Stimulated activated memory B cell treated with anti-CD40 and anti-IgM and Interleukin-4, amounts not matched to agents 10 μg/mL and 1 μg/mL and 100 μg/mL, for 72 hours (primary cell): ENCODE data around the gene ARHGAP8.

ENCODE experiments used
- ATAC-seq: fragments of 150-1000 bp; cut with Tn5 transposase; 2 replicates; pipeline ENCODE4 v1.10.0; 2021
- H3K27ac Mint-ChIP-seq: one replicate; pipeline ENCODE4 v1.8.0; 2022; ENCODE audit warnings: mild to moderate bottlenecking, mixed read lengths
- H3K27me3 Mint-ChIP-seq: one replicate; pipeline ENCODE4 v1.8.0; 2022; ENCODE audit warnings: mixed read lengths
- H3K36me3 Mint-ChIP-seq: one replicate; pipeline ENCODE4 v1.8.0; 2022; ENCODE audit warnings: mixed read lengths
- H3K4me1 Mint-ChIP-seq: one replicate; pipeline ENCODE4 v1.8.0; 2022; ENCODE audit warnings: mixed read lengths
- H3K4me3 Mint-ChIP-seq: one replicate; pipeline ENCODE4 v1.8.0; 2022; ENCODE audit warnings: mild to moderate bottlenecking, moderate library complexity, mixed read lengths
- H3K9me3 Mint-ChIP-seq: one replicate; pipeline ENCODE4 v1.8.0; 2022; ENCODE audit warnings: mixed read lengths

The ARHGAP8 gene

GRCh38 chr22:44876921-44877320 lies 124.5 kb downstream of the ARHGAP8 start:
- H3K9me3 Mint-ChIP-seq: peaks cover 12% of the 10 kb centered on the region

GRCh38 chr22:44878483-44879300 lies 126.3 kb downstream of the ARHGAP8 start:
- H3K4me3 Mint-ChIP-seq: no peak overlapping the region
- no peaks in the 10 kb centered on the region for H3K4me1 Mint-ChIP-seq
- H3K36me3 Mint-ChIP-seq: peaks cover 6% of the 10 kb centered on the region

More at GRCh38 chr22:44876921-44877320, 124.5 kb downstream of the ARHGAP8 start:
- peaks cover 6% of the 10 kb centered on the region for H3K36me3 Mint-ChIP-seq
- ATAC-seq: no peak
- H3K27ac Mint-ChIP-seq: no peak overlapping the region
- no peaks in the 10 kb centered on the region for H3K4me1 Mint-ChIP-seq
- peaks cover 16% of the 10 kb centered on the region for H3K27me3 Mint-ChIP-seq
- H3K4me3 Mint-ChIP-seq: no peak overlapping the region

GRCh38 chr22:44879301-44879680 lies 126.9 kb downstream of the ARHGAP8 start:
- Mint-ChIP-seq H3K36me3 (peaks cover 6% of the 10 kb centered on the region), H3K27ac (no peak overlapping the region), H3K4me3 (no peak overlapping the region), H3K9me3 (peaks cover 8% of the 10 kb centered on the region), H3K4me1 (no peaks in the 10 kb centered on the region), H3K27me3 (peaks cover 16% of the 10 kb centered on the region)
- ATAC-seq: peak; percentile 10

More at GRCh38 chr22:44878483-44879300, 126.3 kb downstream of the ARHGAP8 start:
- no peak for ATAC-seq
- peaks cover 10% of the 10 kb centered on the region for H3K9me3 Mint-ChIP-seq
- peaks cover 16% of the 10 kb centered on the region for H3K27me3 Mint-ChIP-seq
- H3K27ac Mint-ChIP-seq: no peak overlapping the region

DNA sequence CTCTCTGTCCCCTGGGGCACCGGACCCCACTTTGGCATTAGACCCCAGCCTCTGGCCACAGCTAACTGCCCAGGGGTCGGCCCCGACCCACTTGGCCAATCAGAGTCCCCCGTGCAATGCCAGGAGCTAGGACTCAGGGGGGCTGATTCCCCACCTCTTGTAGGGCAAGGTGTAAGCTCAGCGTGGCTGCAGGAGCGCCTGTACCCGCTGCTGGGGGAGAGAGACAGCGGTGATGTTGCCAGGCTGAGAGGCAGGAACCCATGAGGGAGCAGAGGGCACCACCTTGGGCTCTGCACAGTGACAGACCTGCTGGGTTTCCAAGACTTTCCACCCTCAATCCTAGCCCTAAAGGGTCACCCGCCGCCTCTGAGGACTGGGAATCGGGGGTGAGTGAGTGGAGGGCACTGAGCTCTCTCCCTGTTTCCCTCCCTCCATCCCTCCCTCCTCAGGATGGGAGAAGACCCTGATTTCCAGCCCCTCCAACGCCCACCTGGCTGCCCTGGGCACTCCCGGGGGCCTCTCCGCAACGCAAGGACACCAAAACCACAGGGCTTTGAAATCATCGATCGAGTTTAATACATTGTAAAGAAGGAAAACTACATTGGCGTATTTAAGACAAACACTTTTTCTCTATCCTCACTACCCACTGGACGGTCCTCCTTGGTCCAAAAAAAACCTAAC lies 128.4 kb downstream of the ARHGAP8 start:
- no peak for ATAC-seq
- Mint-ChIP-seq H3K36me3 (peaks cover 6% of the 10 kb centered on the region), H3K4me3 (no peak overlapping the region), H3K27ac (no peak overlapping the region), H3K4me1 (no peaks in the 10 kb centered on the region), H3K27me3 (peaks cover 16% of the 10 kb centered on the region), H3K9me3 (peaks cover 6% of the 10 kb centered on the region)

GRCh38 chr22:44881624-44882023 lies 129.2 kb downstream of the ARHGAP8 start:
- peaks cover 16% of the 10 kb centered on the region for H3K27me3 Mint-ChIP-seq
- H3K9me3 Mint-ChIP-seq: peaks cover 2% of the 10 kb centered on the region
- no peak for ATAC-seq
- peaks cover 3% of the 10 kb centered on the region for H3K36me3 Mint-ChIP-seq
- H3K4me1 Mint-ChIP-seq: no peaks in the 10 kb centered on the region
- no peak overlapping the region for H3K27ac Mint-ChIP-seq
- no peak overlapping the region for H3K4me3 Mint-ChIP-seq

GRCh38 chr22:44882226-44882905 lies 130.0 kb downstream of the ARHGAP8 start:
- H3K27me3 Mint-ChIP-seq: peaks cover 16% of the 10 kb centered on the region
- H3K4me1 Mint-ChIP-seq: no peaks in the 10 kb centered on the region
- no peak for ATAC-seq
- H3K27ac Mint-ChIP-seq: no peak overlapping the region
- no peak overlapping the region for H3K4me3 Mint-ChIP-seq
- no peaks in the 10 kb centered on the region for H3K9me3 Mint-ChIP-seq
- no peaks in the 10 kb centered on the region for H3K36me3 Mint-ChIP-seq

- Mint-ChIP-seq H3K27ac (no peak overlapping the region), H3K36me3 (no peaks in the 10 kb centered on the region), H3K27me3 (peaks cover 16% of the 10 kb centered on the region), H3K4me3 (no peak overlapping the region), H3K9me3 (no peaks in the 10 kb centered on the region), H3K4me1 (no peaks in the 10 kb centered on the region)
- ATAC-seq: no peak
Measured at GRCh38 chr22:44883011-44883421, 130.6 kb downstream of the ARHGAP8 start.

DNA sequence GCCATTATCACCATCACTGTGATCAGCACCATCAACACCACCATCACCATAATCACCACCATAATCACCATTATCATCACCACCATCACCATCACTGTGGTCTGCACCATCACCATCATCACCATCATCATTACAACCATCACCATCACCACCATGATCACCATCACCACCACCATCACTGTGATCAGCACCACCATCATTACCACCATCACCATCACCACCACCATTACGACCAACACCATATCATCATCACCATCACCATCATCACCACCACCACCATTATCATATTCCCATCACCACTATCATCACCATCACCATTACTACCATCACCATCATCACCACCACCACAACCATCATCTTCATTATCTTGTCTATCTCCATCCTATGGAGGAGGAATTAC lies 132.2 kb downstream of the ARHGAP8 start:
- Mint-ChIP-seq H3K27me3 (peaks cover 8% of the 10 kb centered on the region), H3K27ac (no peak overlapping the region), H3K4me3 (no peak overlapping the region), H3K9me3 (no peaks in the 10 kb centered on the region), H3K36me3 (no peaks in the 10 kb centered on the region), H3K4me1 (no peaks in the 10 kb centered on the region)
- ATAC-seq: no peak

GRCh38 chr22:44884968-44885805 lies 132.8 kb downstream of the ARHGAP8 start:
- no peaks in the 10 kb centered on the region for H3K9me3 Mint-ChIP-seq

GRCh38 chr22:44885806-44886360 lies 133.5 kb downstream of the ARHGAP8 start:
- Mint-ChIP-seq H3K27ac (no peak overlapping the region), H3K4me1 (no peaks in the 10 kb centered on the region), H3K9me3 (no peaks in the 10 kb centered on the region), H3K36me3 (no peaks in the 10 kb centered on the region), H3K27me3 (no peaks in the 10 kb centered on the region), H3K4me3 (no peak overlapping the region)
- ATAC-seq: no peak

More at GRCh38 chr22:44884968-44885805, 132.8 kb downstream of the ARHGAP8 start:
- H3K27me3 Mint-ChIP-seq: peaks cover 2% of the 10 kb centered on the region
- H3K27ac Mint-ChIP-seq: no peak overlapping the region
- no peaks in the 10 kb centered on the region for H3K36me3 Mint-ChIP-seq
- no peaks in the 10 kb centered on the region for H3K4me1 Mint-ChIP-seq
- no peak overlapping the region for H3K4me3 Mint-ChIP-seq
- ATAC-seq: no peak

GRCh38 chr22:44887941-44888366 lies 135.6 kb downstream of the ARHGAP8 start:
- Mint-ChIP-seq H3K27me3 (no peaks in the 10 kb centered on the region), H3K9me3 (no peaks in the 10 kb centered on the region), H3K27ac (no peak overlapping the region), H3K4me3 (no peak overlapping the region), H3K36me3 (no peaks in the 10 kb centered on the region), H3K4me1 (no peaks in the 10 kb centered on the region)
- ATAC-seq: no peak

GRCh38 chr22:44888491-44889254 lies 136.3 kb downstream of the ARHGAP8 start:
- Mint-ChIP-seq H3K9me3 (no peaks in the 10 kb centered on the region), H3K27ac (no peak overlapping the region), H3K27me3 (no peaks in the 10 kb centered on the region), H3K36me3 (no peaks in the 10 kb centered on the region), H3K4me3 (no peak overlapping the region), H3K4me1 (no peaks in the 10 kb centered on the region)
- ATAC-seq: no peak

GRCh38 chr22:44889255-44889878 lies 137.0 kb downstream of the ARHGAP8 start:
- ATAC-seq: no peak
- H3K4me1 Mint-ChIP-seq: no peaks in the 10 kb centered on the region
- no peaks in the 10 kb centered on the region for H3K36me3 Mint-ChIP-seq
- H3K9me3 Mint-ChIP-seq: no peaks in the 10 kb centered on the region
- no peak overlapping the region for H3K27ac Mint-ChIP-seq
- H3K4me3 Mint-ChIP-seq: no peak overlapping the region
- H3K27me3 Mint-ChIP-seq: no peaks in the 10 kb centered on the region
